CD14-positive monocyte (primary cell): ENCODE data around the gene STARD13. TPM values are rescaled to one million over a fixed set of nuclear protein-coding genes. Genes with fewer than 3 reads are reported as not detected.

Source experiments
- DNase-seq, 3 donors: peaks; one replicate each; pipeline ENCODE4 v3.0.0-alpha.2; 2011 to 2022
- H2AFZ ChIP-seq: 2 replicates; pipeline ENCODE4 v1.6.0; 2012; ENCODE audit warnings: mild to moderate bottlenecking, low read depth, low read length, inconsistent platforms; ENCODE audit not compliant: insufficient read depth, poor library complexity, severe bottlenecking
- H3K27ac ChIP-seq, 2 donors: 1 replicate in 1 of 2; 2 replicates in 1 of 2; pipeline ENCODE4 v1.5.1; 2012 to 2013; ENCODE audit warnings: low read length in 2 of 2, control low read depth in 1 of 2, inconsistent platforms in 1 of 2, low read depth in 1 of 2, mild to moderate bottlenecking in 1 of 2
- H3K27me3 ChIP-seq, 2 donors: one replicate each; pipeline versions ENCODE4 v1.6.0 to v1.6.1; 2011 to 2013; ENCODE audit warnings: low read length in 2 of 2; ENCODE audit not compliant: control insufficient read depth in 2 of 2, insufficient read depth in 2 of 2
- H3K36me3 ChIP-seq, 2 donors: replicated peaks in 1 of 2; 1 replicate in 1 of 2; 2 replicates in 1 of 2; pipeline versions ENCODE4 v1.5.1 to v1.6.1; 2012 to 2013; ENCODE audit warnings: low read length in 2 of 2, control low read depth in 1 of 2, inconsistent platforms in 1 of 2, mild to moderate bottlenecking in 1 of 2; ENCODE audit not compliant: insufficient read depth in 2 of 2, control insufficient read depth in 1 of 2
- H3K4me1 ChIP-seq, 2 donors: 1 replicate in 1 of 2; 2 replicates in 1 of 2; pipeline versions ENCODE4 v1.5.1 to v1.6.1; 2012 to 2013; ENCODE audit warnings: low read length in 2 of 2, control low read depth in 1 of 2, inconsistent platforms in 1 of 2, mild to moderate bottlenecking in 1 of 2, moderate library complexity in 1 of 2; ENCODE audit not compliant: insufficient read depth in 2 of 2, control insufficient read depth in 1 of 2
- H3K4me2 ChIP-seq: replicated peaks from 2 replicates; pipeline ENCODE3; 2012; ENCODE audit warnings: low read length, moderate library complexity, mild to moderate bottlenecking; ENCODE audit not compliant: poor library complexity, severe bottlenecking; ENCODE audit errors: extremely low read depth
- H3K4me3 ChIP-seq, 3 experiments: fragments of 200-600 bp in 1 of 3; sonication (generic) in 1 of 3; replicated peaks in 1 of 3; 1 replicate in 2 of 3; 2 replicates in 1 of 3; pipeline ENCODE4 v1.5.1; 2011 to 2013; ENCODE audit warnings: low read length in 3 of 3, mild to moderate bottlenecking in 3 of 3, control low read depth in 2 of 3, low read depth in 2 of 3, inconsistent platforms in 1 of 3, moderate library complexity in 1 of 3
- H3K79me2 ChIP-seq: 2 replicates; pipeline ENCODE4 v1.6.0; 2012; ENCODE audit warnings: mild to moderate bottlenecking, control low read depth, inconsistent platforms, low read length, moderate library complexity; ENCODE audit not compliant: insufficient read depth
- H3K9ac ChIP-seq: 2 replicates; pipeline ENCODE4 v1.6.0; 2017; ENCODE audit warnings: low read length, mild to moderate bottlenecking; ENCODE audit not compliant: insufficient read depth, poor library complexity, severe bottlenecking
- H3K9me3 ChIP-seq, 2 donors: replicated peaks in 1 of 2; 1 replicate in 1 of 2; 2 replicates in 1 of 2; pipeline versions ENCODE4 v1.5.1 to v1.6.1; 2012 to 2013; ENCODE audit warnings: low read length in 2 of 2, control low read depth in 1 of 2; ENCODE audit not compliant: control insufficient read depth in 1 of 2, insufficient read depth in 1 of 2
- H4K20me1 ChIP-seq: 2 replicates; pipeline ENCODE4 v1.6.0; 2012; ENCODE audit warnings: mild to moderate bottlenecking, low read length, control low read depth, moderate library complexity; ENCODE audit not compliant: insufficient read depth
- H3K27ac Mint-ChIP-seq, 7 donors: one replicate each; pipeline ENCODE4 v1.8.0; 2020; ENCODE audit warnings: mild to moderate bottlenecking in 7 of 7, mixed read lengths in 7 of 7, moderate library complexity in 6 of 7, inconsistent platforms in 2 of 7
- H3K27me3 Mint-ChIP-seq, 3 donors: one replicate each; pipeline ENCODE4 v1.8.0; 2021 to 2022; ENCODE audit warnings: low read depth in 3 of 3, mild to moderate bottlenecking in 3 of 3, mixed read lengths in 3 of 3, moderate library complexity in 3 of 3, inconsistent platforms in 1 of 3
- H3K36me3 Mint-ChIP-seq, 2 donors: one replicate each; pipeline ENCODE4 v1.8.0; 2020; ENCODE audit warnings: mixed read lengths in 2 of 2, inconsistent platforms in 1 of 2, mild to moderate bottlenecking in 1 of 2
- H3K4me1 Mint-ChIP-seq: one replicate; pipeline ENCODE4 v1.8.0; 2020; ENCODE audit warnings: mild to moderate bottlenecking, mixed read lengths
- H3K4me3 Mint-ChIP-seq, 2 donors: one replicate each; pipeline ENCODE4 v1.8.0; 2020; ENCODE audit warnings: mild to moderate bottlenecking in 2 of 2, mixed read lengths in 2 of 2, moderate library complexity in 1 of 2
- H3K9me3 Mint-ChIP-seq, 7 donors: one replicate each; pipeline ENCODE4 v1.8.0; 2020 to 2022; ENCODE audit warnings: mixed read lengths in 7 of 7, mild to moderate bottlenecking in 6 of 7, moderate library complexity in 6 of 7, inconsistent platforms in 2 of 7
- CTCF ChIP-seq: fragments of 200-600 bp; IDR thresholded peaks from one replicate; pipeline ENCODE4 v1.8.0; 2022; ENCODE audit warnings: antibody characterized with exemption, mild to moderate bottlenecking
- WGBS: methylation state at CpG from one replicate; pipeline ENCODE4 v1.1.5; 2013; ENCODE audit warnings: missing lambda C conversion rate; ENCODE audit not compliant: insufficient coverage; 5-methylcytosine and 5-hydroxymethylcytosine counted together
- intact Hi-C, 2 donors: fragments of 100-400 bp; cut with micrococcal nuclease; formaldehyde crosslinking; loops; one replicate each; pipeline versions ENCODE4 v1.15.0 to v1.15.1; 2023
- polyA plus RNA-seq, 3 donors: library from polyadenylated mRNA; depleted of rRNA in 1 of 3; unstranded in 2 of 3; stranded (reverse) in 1 of 3; fragments of 300-500 nt in 2 of 3; fragments of >200 nt in 1 of 3; fragmentation: Illumina TruSeq in 2 of 3; gene quantifications; 1 replicate in 2 of 3; 2 replicates in 1 of 3; pipeline ENCODE4 v1.2.3, GENCODE V29; 2012 to 2021

The STARD13 gene
- polyA plus RNA-seq, 3 donors = 0.37 to 0.69 (median 0.60) TPM

- Histone ChIP-seq H3K9me3 (no peaks in the 10 kb centered on the region), H3K27ac (no peak overlapping the region), H2AFZ (no peak overlapping the region), H3K4me2 (no peak overlapping the region), H3K4me1 (no peaks in the 10 kb centered on the region), H3K4me3 (no peak overlapping the region), H3K27me3 (no peaks in the 10 kb centered on the region), H3K36me3 (no peaks in the 10 kb centered on the region), H3K79me2 (no peaks in the 10 kb centered on the region), H3K9ac (no peak overlapping the region), H4K20me1 (no peaks in the 10 kb centered on the region)
- H3K9me3 Mint-ChIP-seq = peaks cover 0 to 10% (median 4%) of the 10 kb centered on the region in 7 donors
- no CpG with 5 or more reads among the region's 1 CpG for WGBS
- no peaks in the 10 kb centered on the region for H3K4me1 Mint-ChIP-seq
- H3K27ac Mint-ChIP-seq = no peak overlapping the region
- no peaks in the 10 kb centered on the region for H3K36me3 Mint-ChIP-seq
- intact Hi-C loops = no loop called here
- H3K27me3 Mint-ChIP-seq = no peaks in the 10 kb centered on the region
- no peak overlapping the region for H3K4me3 Mint-ChIP-seq
- DNase-seq = no peak
- TF ChIP-seq CTCF = no peak
These were observed 34.3 kb upstream of the STARD13 start for GRCh38 chr13:33319859-33320258.

- Histone ChIP-seq H3K9ac (no peak overlapping the region), H3K9me3 (no peaks in the 10 kb centered on the region), H4K20me1 (no peaks in the 10 kb centered on the region), H3K4me2 (no peak overlapping the region), H3K27ac (no peak overlapping the region), H3K4me1 (no peaks in the 10 kb centered on the region), H3K27me3 (no peaks in the 10 kb centered on the region), H3K79me2 (no peaks in the 10 kb centered on the region), H3K4me3 (no peak overlapping the region), H3K36me3 (no peaks in the 10 kb centered on the region), H2AFZ (no peak overlapping the region)
- Mint-ChIP-seq H3K4me3 (no peak overlapping the region), H3K27ac (no peak overlapping the region), H3K9me3 (peaks cover 0 to 10% (median 4%) of the 10 kb centered on the region in 7 donors), H3K4me1 (no peaks in the 10 kb centered on the region), H3K36me3 (no peaks in the 10 kb centered on the region), H3K27me3 (no peaks in the 10 kb centered on the region)
- WGBS = no CpG with 5 or more reads among the region's 2 CpGs
- intact Hi-C loops = no loop called here
- no peak for TF ChIP-seq CTCF
- no peak for DNase-seq
These were observed 33.2 kb upstream of the STARD13 start for GRCh38 chr13:33318744-33319143.
